EL (cell line): ENCODE results near the gene MSH3.
"Not testable (repeated sequence)": the region's sequence is repeated elsewhere in the genome, so short reads cannot be mapped to it uniquely, and the experiment has no call there.

Experiments used
- DNase-seq: peaks from one replicate; pipeline ENCODE4 v3.0.0-alpha.2; 2016

The MSH3 gene

DNA sequence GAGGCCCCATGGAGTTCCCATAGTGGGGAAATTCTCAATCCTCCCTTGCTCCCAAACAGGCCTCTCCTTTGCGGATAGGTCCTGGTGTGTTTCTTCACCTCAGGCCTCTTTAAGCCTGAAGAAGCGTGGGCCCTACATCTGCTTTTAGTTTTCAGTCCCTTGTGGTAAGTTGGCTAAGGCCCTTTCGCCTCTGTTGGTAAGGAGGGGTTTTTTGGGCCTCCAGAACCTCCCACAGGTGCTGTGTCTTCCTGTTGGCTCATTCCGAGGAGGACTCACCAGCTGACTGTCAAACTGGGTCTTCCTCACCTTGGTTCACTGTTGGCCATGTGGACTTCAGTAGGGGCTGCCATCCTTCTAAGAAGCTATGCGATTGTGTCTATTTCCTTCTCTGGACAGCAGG, 56.8 kb downstream of the MSH3 start:
- no peak for DNase-seq

GRCh38 chr5:80711938-80712337, 57.5 kb downstream of the MSH3 start:
- DNase-seq, result peak; percentile 45

DNA sequence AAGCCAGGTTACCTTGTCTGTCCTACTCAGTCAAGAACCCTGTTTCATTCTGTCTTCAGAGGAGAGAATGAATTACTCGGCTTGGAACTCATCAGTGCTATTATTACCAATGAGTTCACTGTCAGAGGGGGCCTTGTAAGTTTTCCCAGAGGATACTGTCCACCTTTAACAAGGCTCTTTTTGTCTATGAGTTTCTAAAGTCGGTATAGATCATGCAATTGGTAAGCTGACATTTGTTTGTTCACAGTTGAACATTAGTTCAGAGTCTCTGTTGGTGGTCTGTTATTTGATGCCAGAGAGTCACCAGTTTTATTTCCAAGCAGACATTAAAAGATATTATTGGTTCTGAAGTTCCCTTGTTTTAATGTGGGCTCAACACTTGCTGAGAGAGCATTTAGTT, 58.5 kb downstream of the MSH3 start:
- DNase-seq, result no peak

- no peak for DNase-seq
These were observed 59.2 kb downstream of the MSH3 start for GRCh38 chr5:80713631-80714030.

- no peak for DNase-seq
These were observed 60.3 kb downstream of the MSH3 start for GRCh38 chr5:80714570-80715298.

DNA sequence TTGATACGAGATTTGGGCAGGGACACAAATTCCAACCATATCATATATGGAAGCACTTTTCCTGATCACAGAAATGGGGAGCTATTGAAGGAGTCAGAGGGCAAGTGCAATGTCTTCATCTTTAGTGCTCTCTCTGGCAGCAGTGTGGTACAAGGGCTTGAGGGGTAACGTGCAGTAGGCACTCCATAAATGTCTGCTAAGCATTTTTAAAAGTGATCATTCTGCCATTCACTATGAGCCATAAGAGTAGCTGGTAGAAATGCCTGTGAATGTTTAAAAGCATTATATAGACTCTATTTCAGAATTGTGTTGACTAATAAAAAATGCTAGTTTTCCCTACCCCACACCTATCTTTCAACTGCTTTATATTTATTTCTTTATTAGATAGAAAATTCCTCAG, 61.4 kb downstream of the MSH3 start:
- no peak for DNase-seq

GRCh38 chr5:80720181-80720580, 65.7 kb downstream of the MSH3 start:
- no peak for DNase-seq

GRCh38 chr5:80722916-80723315, 68.5 kb downstream of the MSH3 start:
- DNase-seq, result no peak

GRCh38 chr5:80725446-80725845, 71.0 kb downstream of the MSH3 start:
- no peak for DNase-seq

DNA sequence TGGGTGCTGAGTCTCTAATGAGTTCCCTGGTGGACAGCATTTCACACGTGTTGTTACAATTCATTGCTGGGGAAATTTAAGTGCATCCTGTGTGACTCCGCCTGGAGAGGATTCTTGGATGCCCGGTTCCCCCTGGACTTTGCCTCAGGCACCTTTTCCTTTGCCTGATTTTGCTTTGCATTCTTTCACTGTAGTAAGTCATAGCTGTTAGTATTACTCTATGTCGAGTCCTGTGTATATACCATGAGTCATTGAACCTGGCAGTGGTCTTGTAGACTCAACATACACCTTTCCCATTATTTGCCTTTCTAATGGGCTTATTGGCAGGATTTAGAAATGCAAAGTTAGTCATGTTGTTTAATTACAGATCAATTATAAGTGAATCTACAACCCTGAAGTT, 82.3 kb downstream of the MSH3 start:
- DNase-seq, result peak; percentile 70

DNA sequence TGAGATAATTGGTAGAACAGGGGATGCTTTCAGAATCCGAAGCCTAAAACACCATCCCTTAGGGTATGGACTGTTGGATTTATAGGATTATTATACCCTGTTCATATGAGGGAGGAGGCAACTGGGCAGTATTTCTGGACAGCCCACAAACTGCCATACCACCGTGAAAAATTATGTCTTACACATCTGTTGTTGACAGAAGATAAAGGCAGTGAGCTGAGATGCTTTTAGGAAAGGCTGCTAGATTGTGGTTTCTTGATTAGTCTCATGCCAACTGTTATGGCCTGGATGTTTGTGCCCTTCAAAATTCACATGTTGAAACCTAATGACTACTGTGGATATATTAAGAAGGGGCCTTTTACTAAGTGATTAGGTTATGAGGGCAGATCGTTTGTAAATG, 84.0 kb downstream of the MSH3 start:
- DNase-seq, result no peak

GRCh38 chr5:80739057-80739456, 84.6 kb downstream of the MSH3 start:
- no peak for DNase-seq

GRCh38 chr5:80739496-80739895, 85.0 kb downstream of the MSH3 start:
- no peak for DNase-seq

GRCh38 chr5:80739898-80740297, 85.4 kb downstream of the MSH3 start:
- no peak for DNase-seq

GRCh38 chr5:80740488-80740887, 86.0 kb downstream of the MSH3 start:
- DNase-seq, result not testable (repeated sequence)

DNA sequence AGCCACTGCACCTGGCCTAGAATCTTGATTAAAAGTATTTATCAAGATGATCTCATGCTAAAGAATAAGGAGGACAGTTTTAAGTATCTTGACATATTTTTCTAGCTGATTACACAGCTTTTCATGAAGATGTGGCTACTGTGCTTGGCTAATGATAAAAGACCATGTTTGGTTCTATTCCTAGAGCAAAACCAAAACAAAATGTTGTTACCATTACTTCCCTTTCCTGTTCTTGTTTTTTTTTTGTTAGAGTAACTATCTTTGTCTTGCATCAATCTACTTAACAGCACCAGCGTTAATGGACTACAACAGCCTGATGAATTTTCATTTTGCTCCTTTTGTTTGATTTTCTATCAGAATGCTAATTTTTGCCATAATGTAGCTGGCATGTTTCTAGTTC, 86.5 kb downstream of the MSH3 start:
- no peak for DNase-seq

GRCh38 chr5:80744149-80744548, 89.7 kb downstream of the MSH3 start:
- no peak for DNase-seq

- peak; percentile 34 for DNase-seq
These were observed 91.0 kb downstream of the MSH3 start for GRCh38 chr5:80745490-80745889.

DNA sequence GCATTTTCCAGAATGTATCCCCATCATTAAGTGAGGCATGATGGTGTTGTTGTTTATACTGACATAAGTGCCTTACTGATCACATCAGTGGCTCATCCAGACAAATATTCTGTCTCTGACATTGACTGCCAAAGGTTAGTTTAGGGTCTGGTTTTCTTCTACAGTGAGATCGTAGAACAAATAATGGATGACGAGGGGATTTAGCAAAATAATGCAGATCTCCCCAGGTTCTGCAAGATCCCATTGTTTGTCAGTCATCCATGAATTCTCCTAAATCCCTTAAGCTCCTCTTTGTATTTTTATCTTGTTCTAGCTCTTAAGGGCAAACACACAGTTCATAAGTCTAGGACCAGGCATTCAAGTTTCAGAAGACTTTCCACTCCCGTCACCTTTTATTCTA, 93.5 kb downstream of the MSH3 start:
- DNase-seq, result no peak

DNA sequence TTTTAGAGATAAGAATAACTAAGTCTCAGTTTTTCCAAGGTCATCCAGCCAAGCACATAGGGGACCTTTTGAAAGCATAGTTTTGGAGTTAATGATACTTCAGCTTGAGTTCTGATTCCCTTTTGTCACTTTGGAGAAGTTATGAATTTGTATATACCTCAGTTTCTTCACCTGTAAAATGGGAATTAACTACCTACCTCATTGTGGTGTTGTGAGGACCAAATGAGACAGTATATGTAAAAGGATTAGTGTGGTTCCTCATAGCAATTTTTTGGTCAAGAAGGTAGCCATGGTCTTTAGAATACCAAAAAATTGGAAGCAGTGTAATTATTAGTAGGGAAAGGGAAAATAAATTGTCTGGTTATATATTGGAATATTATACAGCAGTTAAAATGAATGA, 98.0 kb downstream of the MSH3 start:
- no peak for DNase-seq

GRCh38 chr5:80753712-80754111, 99.3 kb downstream of the MSH3 start:
- DNase-seq, result no peak

DNA sequence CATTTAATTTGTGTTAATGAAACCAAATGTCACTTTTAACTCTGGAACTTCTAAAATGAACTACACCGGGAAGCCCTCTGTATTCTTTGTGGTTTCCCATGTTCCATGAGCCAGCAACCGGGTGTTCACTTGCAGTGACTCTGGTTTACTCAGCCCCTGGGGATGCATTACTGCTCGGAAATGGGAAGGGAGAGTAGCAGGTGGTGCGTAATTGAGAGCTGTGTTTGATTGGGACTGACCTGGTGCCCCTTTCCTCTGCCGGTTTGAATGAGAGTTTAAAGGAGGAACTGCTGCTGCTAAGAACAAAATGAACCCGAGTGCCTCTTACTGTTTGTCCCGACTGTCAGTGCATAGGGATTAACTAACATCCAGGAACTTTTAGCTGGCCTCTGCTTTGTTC, 100.4 kb downstream of the MSH3 start:
- no peak for DNase-seq

DNA sequence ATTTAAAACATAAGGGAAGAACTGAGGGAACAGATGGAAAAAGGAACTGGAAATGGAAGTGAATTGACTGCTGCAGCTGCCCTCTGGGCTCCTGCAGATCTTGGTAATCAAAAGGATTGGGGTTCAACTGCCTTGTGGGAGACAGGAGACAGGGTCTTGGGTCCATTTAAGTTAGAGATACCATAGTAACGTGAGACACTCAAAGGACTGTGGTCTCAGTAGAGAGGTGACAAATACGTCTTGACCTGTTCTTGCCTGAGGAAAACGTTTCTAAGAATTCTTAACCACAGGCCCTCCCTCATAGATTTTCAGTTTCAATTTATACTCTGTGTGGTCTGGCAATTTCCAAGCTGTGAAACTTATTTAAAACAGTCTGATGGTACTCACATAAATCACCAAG, 101.2 kb downstream of the MSH3 start:
- no peak for DNase-seq

- no peak for DNase-seq
These were observed 101.8 kb downstream of the MSH3 start for GRCh38 chr5:80756292-80756691.

DNA sequence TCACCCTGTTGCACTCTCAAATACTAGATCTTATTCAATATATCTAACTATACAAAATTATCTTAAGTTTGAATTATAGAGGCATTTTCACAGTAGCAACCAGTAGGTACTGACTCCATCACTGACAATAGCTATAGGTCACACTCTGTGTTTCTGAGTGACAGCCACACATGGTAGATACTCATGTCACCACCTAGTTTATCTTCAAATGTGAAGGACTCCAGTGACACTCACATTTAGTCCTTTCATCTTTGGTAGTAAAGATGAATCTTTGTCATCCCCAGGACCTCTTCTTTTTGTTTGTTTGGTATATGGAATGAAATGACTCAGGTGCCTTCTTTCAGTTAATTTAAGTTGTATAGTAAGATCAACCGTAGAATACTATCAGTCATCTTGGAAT, 102.8 kb downstream of the MSH3 start:
- DNase-seq, result no peak
